ENCODE data around the gene PARD6B.

DNA sequence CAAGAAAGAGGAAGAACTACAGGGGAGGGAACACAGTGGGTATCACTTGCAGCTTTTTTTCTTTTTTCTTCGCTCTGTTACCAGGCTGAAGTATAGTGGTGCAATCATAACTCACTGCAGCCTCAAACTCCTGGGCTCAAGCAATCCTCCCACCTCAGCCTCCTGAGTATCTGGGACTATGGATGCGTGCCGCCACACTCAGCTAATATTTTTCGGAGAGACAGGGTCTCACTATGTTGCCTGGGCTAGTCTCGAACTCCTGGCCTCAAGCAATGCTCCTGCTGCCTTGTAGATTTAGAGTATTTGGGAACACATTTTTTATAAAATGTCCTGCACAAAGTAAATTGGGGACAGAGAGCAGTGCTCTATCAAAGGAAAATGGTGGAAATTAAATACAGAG, 28.3 kb downstream of the PARD6B start:
- TF ChIP-seq, protein P1, sequence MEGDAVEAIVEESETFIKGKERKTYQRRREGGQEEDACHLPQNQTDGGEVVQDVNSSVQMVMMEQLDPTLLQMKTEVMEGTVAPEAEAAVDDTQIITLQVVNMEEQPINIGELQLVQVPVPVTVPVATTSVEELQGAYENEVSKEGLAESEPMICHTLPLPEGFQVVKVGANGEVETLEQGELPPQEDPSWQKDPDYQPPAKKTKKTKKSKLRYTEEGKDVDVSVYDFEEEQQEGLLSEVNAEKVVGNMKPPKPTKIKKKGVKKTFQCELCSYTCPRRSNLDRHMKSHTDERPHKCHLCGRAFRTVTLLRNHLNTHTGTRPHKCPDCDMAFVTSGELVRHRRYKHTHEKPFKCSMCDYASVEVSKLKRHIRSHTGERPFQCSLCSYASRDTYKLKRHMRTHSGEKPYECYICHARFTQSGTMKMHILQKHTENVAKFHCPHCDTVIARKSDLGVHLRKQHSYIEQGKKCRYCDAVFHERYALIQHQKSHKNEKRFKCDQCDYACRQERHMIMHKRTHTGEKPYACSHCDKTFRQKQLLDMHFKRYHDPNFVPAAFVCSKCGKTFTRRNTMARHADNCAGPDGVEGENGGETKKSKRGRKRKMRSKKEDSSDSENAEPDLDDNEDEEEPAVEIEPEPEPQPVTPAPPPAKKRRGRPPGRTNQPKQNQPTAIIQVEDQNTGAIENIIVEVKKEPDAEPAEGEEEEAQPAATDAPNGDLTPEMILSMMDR (IDR thresholded peaks at IDR 0.05; ENCODE audit: poor library complexity, severe bottlenecking): no peak
- TF ChIP-seq SMC3 (conservative IDR thresholded peaks at IDR 0.05; ENCODE audit: poor library complexity) (no peak), EZH2 (IDR thresholded peaks at IDR 0.05; ENCODE audit: borderline replicate concordance, insufficient read depth, low read length, poor library complexity, severe bottlenecking) (no peak), EP300 (conservative IDR thresholded peaks at IDR 0.05; ENCODE audit: poor library complexity, severe bottlenecking) (no peak)
- TF ChIP-seq, protein P2, sequence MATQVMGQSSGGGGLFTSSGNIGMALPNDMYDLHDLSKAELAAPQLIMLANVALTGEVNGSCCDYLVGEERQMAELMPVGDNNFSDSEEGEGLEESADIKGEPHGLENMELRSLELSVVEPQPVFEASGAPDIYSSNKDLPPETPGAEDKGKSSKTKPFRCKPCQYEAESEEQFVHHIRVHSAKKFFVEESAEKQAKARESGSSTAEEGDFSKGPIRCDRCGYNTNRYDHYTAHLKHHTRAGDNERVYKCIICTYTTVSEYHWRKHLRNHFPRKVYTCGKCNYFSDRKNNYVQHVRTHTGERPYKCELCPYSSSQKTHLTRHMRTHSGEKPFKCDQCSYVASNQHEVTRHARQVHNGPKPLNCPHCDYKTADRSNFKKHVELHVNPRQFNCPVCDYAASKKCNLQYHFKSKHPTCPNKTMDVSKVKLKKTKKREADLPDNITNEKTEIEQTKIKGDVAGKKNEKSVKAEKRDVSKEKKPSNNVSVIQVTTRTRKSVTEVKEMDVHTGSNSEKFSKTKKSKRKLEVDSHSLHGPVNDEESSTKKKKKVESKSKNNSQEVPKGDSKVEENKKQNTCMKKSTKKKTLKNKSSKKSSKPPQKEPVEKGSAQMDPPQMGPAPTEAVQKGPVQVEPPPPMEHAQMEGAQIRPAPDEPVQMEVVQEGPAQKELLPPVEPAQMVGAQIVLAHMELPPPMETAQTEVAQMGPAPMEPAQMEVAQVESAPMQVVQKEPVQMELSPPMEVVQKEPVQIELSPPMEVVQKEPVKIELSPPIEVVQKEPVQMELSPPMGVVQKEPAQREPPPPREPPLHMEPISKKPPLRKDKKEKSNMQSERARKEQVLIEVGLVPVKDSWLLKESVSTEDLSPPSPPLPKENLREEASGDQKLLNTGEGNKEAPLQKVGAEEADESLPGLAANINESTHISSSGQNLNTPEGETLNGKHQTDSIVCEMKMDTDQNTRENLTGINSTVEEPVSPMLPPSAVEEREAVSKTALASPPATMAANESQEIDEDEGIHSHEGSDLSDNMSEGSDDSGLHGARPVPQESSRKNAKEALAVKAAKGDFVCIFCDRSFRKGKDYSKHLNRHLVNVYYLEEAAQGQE (IDR thresholded peaks at IDR 0.05; ENCODE audit: borderline replicate concordance): no peak

Measured in neural cell (in vitro differentiated cells).